GM21381 (cell line): Measurements from ENCODE around the gene OR4A15.

Experiments used
- ATAC-seq: cut with Tn5 transposase; IDR thresholded peaks from one replicate; pipeline ENCODE4 v1.9.1; 2021; ENCODE audit warnings: mild to moderate bottlenecking, moderate library complexity; ENCODE audit not compliant: unreplicated experiment

Gene OR4A15

DNA sequence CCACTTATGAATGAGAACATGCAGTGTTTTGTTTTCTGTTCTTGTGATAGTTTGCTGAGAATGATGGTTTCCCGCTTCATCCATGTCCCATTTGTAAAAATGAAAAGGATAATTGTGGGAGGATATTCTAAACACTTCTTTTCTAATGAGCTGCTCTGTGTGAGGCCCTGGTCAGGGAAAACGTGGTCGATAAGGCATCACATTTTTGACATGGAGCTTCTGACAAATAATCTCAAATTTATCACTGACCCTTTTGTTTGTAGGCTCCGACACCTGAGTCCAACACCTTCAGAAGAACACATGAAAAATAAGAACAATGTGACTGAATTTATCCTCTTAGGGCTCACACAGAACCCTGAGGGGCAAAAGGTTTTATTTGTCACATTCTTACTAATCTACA, at the start of gene OR4A15:
TSS of gene OR4A15 (plus strand) at position 301 of the 400 bp plus-strand sequence. CDS start at position 301, 0 bp downstream.
- ATAC-seq = no peak

DNA sequence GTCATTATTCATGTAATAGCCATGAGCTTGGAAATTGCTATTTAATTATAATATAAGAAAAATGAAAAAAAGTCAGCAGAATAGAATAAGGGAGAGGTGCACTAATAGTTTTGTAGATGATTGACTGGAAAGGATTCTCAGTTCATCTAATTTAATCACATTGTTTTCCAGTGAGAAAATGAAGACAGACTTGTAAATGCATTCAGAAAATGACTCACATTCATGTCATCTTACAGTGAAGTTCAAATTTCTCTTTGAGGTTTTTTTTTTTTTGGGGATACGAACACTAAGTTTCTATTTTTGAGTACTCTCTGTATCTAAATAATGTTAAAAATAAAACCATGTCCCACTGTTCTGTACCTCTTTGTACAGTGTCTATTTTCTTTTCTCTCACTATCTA, 43.3 kb upstream of the OR4A15 start:
- no peak for ATAC-seq

GRCh38 chr11:55342901-55343300, 24.9 kb upstream of the OR4A15 start, which contains the start of gene OR4A16:
OR4A16 (plus strand) TSS chr11:55343201; CDS start chr11:55343201, 0 bp downstream.
- no peak for ATAC-seq

GRCh38 chr11:55345306-55345705, 22.5 kb upstream of the OR4A15 start:
- no peak for ATAC-seq

- ATAC-seq = no peak
Observed at GRCh38 chr11:55349032-55349431, 18.7 kb upstream of the OR4A15 start.

- no peak for ATAC-seq
Observed at GRCh38 chr11:55357560-55358184, 10.1 kb upstream of the OR4A15 start.

DNA sequence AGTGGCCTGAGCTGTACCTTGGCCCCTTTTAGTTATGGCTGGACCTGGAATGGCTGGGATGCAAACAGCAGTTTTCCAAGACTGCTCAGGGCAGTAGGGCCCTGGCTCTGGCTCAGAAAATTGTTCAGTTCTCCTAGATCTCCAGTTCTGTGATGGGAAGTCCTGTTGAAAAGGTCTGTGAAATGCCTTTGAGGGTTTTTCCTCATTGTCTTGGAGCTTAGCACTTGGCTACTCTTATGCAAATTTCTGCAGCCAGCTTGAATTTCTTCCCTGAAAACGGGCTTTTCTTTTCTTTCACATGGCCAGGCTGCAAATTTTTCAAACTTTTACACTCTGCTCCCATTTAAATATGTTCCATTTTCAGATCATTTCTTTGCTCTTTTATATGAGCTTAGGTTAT, 33.2 kb downstream of the OR4A15 start:
- no peak for ATAC-seq
